ENCODE results near the gene FXN. TPM values are rescaled to one million over a fixed set of nuclear protein-coding genes. Genes with fewer than 3 reads are reported as not detected.
A peak's percentile ranks its signal among the peaks of the same experiment; 100 is the strongest.

The FXN gene
- total RNA-seq, 6 donors from 2014 or later, result 1.8 to 16.5 (median 9.0) TPM

DNA sequence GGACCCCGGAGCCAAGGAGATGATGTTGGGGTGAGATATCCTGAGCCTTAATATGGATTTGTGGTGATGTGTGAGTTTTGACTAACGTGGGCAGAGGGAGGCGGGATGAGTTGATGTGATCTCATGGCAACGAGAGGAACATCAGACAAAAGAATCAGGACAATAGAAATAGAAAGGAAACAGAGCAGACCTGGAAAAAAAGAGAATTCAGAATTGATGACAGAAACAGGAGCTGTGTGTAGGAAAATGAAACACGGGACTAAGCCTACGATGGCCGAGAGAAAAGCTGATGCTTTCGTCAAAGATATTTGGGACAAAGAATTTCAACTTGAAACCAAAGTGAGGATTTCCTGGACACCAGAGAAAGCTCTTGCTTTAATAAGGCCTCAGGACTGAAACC, 32.5 kb upstream of the FXN start:
- 75 to 81% methylated on average over 8 of the region's 8 CpGs for WGBS, 2 donors

DNA sequence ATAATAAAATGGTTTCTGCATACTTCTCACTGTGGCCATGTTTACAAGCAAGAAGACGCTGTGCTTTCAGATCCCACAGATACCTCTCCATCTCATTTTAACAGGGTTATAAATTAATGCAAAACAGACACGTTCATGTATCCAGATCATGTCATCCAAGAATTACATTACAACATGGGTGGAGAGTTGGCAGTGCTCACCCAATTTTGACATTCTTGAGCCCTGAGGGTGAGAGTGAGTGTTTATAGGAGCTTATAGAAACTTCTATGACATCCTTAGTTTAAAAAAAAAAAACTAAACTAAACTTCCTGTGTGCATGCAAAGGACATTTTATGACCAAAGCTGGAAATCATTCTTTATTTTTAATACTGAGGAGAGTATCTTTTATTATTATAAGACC, 30.7 kb upstream of the FXN start:
- Histone ChIP-seq H3K4me1 (no peaks in the 10 kb centered on the region), H3K4me3 (no peak overlapping the region), H3K36me3 (peaks cover 0 to 4% (median 2%) of the 10 kb centered on the region in 4 donors), H3K27ac (no peak overlapping the region), H3K9me3 (no peaks in the 10 kb centered on the region), H3K27me3 (no peaks in the 10 kb centered on the region)
- WGBS, 2 donors, result 49 to 66% methylated on average over 2 of the region's 2 CpGs
- DNase-seq, result no peak
- ATAC-seq (ENCODE audit: low FRiP score in 2 of 2), result no peak
- TF ChIP-seq POLR2A (IDR thresholded peaks at IDR 0.05), result no peak
- no peak for TF ChIP-seq POLR2AphosphoS5 (IDR thresholded peaks at IDR 0.05)
- TF ChIP-seq, protein P1, sequence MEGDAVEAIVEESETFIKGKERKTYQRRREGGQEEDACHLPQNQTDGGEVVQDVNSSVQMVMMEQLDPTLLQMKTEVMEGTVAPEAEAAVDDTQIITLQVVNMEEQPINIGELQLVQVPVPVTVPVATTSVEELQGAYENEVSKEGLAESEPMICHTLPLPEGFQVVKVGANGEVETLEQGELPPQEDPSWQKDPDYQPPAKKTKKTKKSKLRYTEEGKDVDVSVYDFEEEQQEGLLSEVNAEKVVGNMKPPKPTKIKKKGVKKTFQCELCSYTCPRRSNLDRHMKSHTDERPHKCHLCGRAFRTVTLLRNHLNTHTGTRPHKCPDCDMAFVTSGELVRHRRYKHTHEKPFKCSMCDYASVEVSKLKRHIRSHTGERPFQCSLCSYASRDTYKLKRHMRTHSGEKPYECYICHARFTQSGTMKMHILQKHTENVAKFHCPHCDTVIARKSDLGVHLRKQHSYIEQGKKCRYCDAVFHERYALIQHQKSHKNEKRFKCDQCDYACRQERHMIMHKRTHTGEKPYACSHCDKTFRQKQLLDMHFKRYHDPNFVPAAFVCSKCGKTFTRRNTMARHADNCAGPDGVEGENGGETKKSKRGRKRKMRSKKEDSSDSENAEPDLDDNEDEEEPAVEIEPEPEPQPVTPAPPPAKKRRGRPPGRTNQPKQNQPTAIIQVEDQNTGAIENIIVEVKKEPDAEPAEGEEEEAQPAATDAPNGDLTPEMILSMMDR (IDR thresholded peaks at IDR 0.05), result no peak
- no peak for TF ChIP-seq EP300 (IDR thresholded peaks at IDR 0.05)

More for the DNA sequence above, 32.5 kb upstream of the FXN start:
- TF ChIP-seq, protein P1 (IDR thresholded peaks at IDR 0.05), result no peak
- TF ChIP-seq POLR2AphosphoS5 (IDR thresholded peaks at IDR 0.05) (no peak), POLR2A (IDR thresholded peaks at IDR 0.05) (no peak), EP300 (IDR thresholded peaks at IDR 0.05) (no peak)
- no peaks in the 10 kb centered on the region for H3K9me3 ChIP-seq
- H3K4me3 ChIP-seq, result no peak overlapping the region
- H3K27ac ChIP-seq, result no peak overlapping the region
- H3K4me1 ChIP-seq, result peaks cover 0 to 15% (median 6%) of the 10 kb centered on the region in 4 donors
- no peak for DNase-seq
- H3K36me3 ChIP-seq, result no peaks in the 10 kb centered on the region
- ATAC-seq (ENCODE audit: low FRiP score in 2 of 2), result no peak
- no peaks in the 10 kb centered on the region for H3K27me3 ChIP-seq

DNA sequence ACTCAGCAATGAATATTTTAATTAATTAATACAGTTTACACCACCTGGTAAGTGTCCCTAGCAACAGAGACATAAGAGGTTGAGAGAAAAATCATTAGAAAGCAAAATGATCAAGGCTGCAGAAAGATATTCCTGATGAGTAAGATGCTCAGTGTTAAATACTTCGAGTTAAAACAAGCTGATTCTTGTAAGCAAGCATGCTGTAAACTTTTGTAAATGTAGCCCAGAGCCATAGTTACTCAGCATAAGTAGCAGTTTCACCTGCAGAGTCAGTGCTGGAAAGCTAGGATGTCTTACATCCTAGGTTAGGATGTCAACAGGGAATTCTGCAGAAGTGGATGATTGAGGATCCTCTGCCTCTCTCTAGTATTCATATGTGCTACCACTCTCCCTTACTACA, 25.8 kb upstream of the FXN start:
- WGBS, 2 donors, result 74 to 81% methylated on average over 1 of the region's 1 CpG

DNA sequence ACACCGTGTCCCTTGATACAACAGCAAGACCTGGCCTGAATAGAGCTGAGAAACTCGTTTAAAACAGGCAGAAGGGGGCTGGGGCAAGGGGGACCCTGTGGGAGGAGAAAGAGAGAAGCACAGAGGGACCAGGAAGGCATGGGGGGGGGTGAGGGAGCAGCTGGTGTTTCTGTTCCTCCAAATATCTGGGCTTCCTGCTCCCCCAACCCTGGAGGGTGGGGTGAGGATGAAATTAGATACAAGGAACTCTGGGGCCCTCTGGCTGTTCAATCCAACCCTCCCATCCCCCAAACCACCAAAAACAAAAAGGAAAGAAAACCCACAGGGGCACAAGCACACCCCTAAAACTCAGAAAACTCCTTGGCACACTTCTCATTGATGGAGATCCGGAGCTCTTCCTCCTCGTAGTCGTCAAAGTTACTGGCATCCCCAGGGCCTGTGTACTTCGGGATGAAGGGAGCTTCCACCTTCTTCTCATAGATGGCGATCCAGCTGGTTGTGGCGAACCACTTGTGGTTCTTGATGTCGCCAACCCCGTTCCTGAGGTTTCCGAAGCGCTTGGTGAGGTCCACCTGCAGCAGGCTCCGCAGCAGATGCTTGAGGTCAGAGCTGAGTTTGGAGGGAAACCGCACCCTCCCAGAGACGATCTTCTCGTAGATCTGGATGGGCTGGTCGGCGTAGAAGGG, 22.7 kb upstream of the FXN start:
- H3K36me3 ChIP-seq, result peaks cover 0 to 4% (median 2%) of the 10 kb centered on the region in 4 donors
- no peaks in the 10 kb centered on the region for H3K4me1 ChIP-seq
- no peak for TF ChIP-seq EP300 (IDR thresholded peaks at IDR 0.05)
- TF ChIP-seq POLR2AphosphoS5 (IDR thresholded peaks at IDR 0.05), result no peak
- TF ChIP-seq, protein P1 (IDR thresholded peaks at IDR 0.05), result no peak
- no peak for TF ChIP-seq POLR2A (IDR thresholded peaks at IDR 0.05)
- H3K9me3 ChIP-seq, result no peaks in the 10 kb centered on the region
- ATAC-seq (ENCODE audit: low FRiP score in 2 of 2), result no peak
- H3K27ac ChIP-seq, result no peak overlapping the region
- no peak overlapping the region for H3K4me3 ChIP-seq
- 54 to 62% methylated on average over 11 to 18 of the region's 18 CpGs for whole genome bisulfite sequencing, 2 donors
- DNase-seq, result no peak
- no peaks in the 10 kb centered on the region for H3K27me3 ChIP-seq

More for the DNA sequence above, 25.8 kb upstream of the FXN start:
- ATAC-seq (ENCODE audit: low FRiP score in 2 of 2), result no peak
- H3K27me3 ChIP-seq, result no peaks in the 10 kb centered on the region
- no peaks in the 10 kb centered on the region for H3K9me3 ChIP-seq
- peaks cover 0 to 4% (median 2%) of the 10 kb centered on the region in 4 donors for H3K36me3 ChIP-seq
- no peak for TF ChIP-seq POLR2AphosphoS5 (IDR thresholded peaks at IDR 0.05)
- H3K27ac ChIP-seq, result no peak overlapping the region
- H3K4me3 ChIP-seq, result no peak overlapping the region
- DNase-seq, result no peak
- H3K4me1 ChIP-seq, result no peaks in the 10 kb centered on the region

DNA sequence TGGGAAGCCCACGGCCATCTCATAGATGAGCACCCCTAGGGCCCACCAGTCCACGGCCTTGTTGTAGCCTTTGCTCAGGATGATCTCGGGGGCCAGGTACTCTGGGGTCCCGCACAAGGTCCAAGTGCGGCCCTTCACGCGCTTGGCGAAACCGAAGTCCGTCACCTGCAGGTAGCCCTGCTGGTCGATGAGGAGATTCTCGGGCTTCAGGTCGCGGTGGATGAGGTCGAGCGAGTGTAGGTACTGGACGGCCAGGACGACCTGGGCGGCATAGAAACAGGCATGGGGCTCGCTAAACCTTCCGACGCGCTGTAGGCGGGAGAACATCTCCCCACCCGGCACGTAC, 22.2 kb upstream of the FXN start:
- Histone ChIP-seq H3K27me3 (no peaks in the 10 kb centered on the region), H3K4me1 (no peaks in the 10 kb centered on the region), H3K4me3 (no peak overlapping the region), H3K27ac (no peak overlapping the region), H3K36me3 (peaks cover 0 to 4% (median 2%) of the 10 kb centered on the region in 4 donors), H3K9me3 (no peaks in the 10 kb centered on the region)
- 96 to 97% methylated on average over 25 to 26 of the region's 26 CpGs for WGBS, 2 donors
- DNase-seq (peak in 1 of 2 donors; percentile 76), ATAC-seq (ENCODE audit: low FRiP score in 2 of 2) (no peak)
- TF ChIP-seq EP300 (IDR thresholded peaks at IDR 0.05) (no peak), POLR2AphosphoS5 (IDR thresholded peaks at IDR 0.05) (no peak), POLR2A (IDR thresholded peaks at IDR 0.05) (no peak)
- TF ChIP-seq, protein P1 (IDR thresholded peaks at IDR 0.05), result no peak
